Thymus (tissue), 11 donors: ENCODE data around the gene IQGAP3. TPM values are rescaled to one million over a fixed set of nuclear protein-coding genes. Genes with fewer than 3 reads are reported as not detected.
A peak's percentile ranks its signal among the peaks of the same experiment; 100 is the strongest.

Experiments
- DNase-seq, 9 donors: peaks; one replicate each; pipeline ENCODE4 v3.0.0-alpha.2; 2013; ENCODE audit warnings: low spot score in 9 of 9, low read depth in 6 of 9, missing footprints in 1 of 9
- H3K27ac ChIP-seq, 2 donors: one replicate each; pipeline ENCODE4 v1.5.1; 2013; ENCODE audit warnings: control low read depth in 1 of 2, low read depth in 1 of 2, low read length in 1 of 2, mild to moderate bottlenecking in 1 of 2, moderate library complexity in 1 of 2
- H3K27me3 ChIP-seq, 2 donors: one replicate each; pipeline ENCODE4 v1.5.1; 2013; ENCODE audit warnings: low read length in 1 of 2; ENCODE audit not compliant: control insufficient read depth in 2 of 2, insufficient read depth in 1 of 2
- H3K36me3 ChIP-seq, 2 donors: one replicate each; pipeline ENCODE4 v1.5.1; 2013; ENCODE audit warnings: low read length in 1 of 2, mild to moderate bottlenecking in 1 of 2, moderate library complexity in 1 of 2; ENCODE audit not compliant: control insufficient read depth in 2 of 2, insufficient read depth in 2 of 2
- H3K4me1 ChIP-seq, 2 donors: one replicate each; pipeline ENCODE4 v1.5.1; 2013; ENCODE audit warnings: low read length in 2 of 2; ENCODE audit not compliant: control insufficient read depth in 2 of 2, insufficient read depth in 2 of 2
- H3K4me3 ChIP-seq, 2 donors: one replicate each; pipeline ENCODE4 v1.5.1; 2013; ENCODE audit warnings: low read length in 2 of 2, control low read depth in 1 of 2, mild to moderate bottlenecking in 1 of 2
- H3K9me3 ChIP-seq, 2 donors: one replicate each; pipeline ENCODE4 v1.5.1; 2013; ENCODE audit warnings: low read length in 1 of 2, mild to moderate bottlenecking in 1 of 2; ENCODE audit not compliant: control insufficient read depth in 2 of 2, insufficient read depth in 1 of 2
- WGBS: extraction: QIAGEN DNeasy Blood & Tissue Kit; methylation state at CpG from one replicate; pipeline ENCODE4 v1.1.7; 2013; 5-methylcytosine and 5-hydroxymethylcytosine counted together
- polyA plus RNA-seq: library from polyadenylated mRNA; stranded (reverse); fragments of 200-250 nt; gene quantifications from one replicate; pipeline ENCODE4 v1.2.3, GENCODE V29; 2013
- total RNA-seq: library from RNA; stranded (reverse); fragments of 120-200 nt; gene quantifications from one replicate; pipeline ENCODE4 v1.2.4, GENCODE V29; 2013
- donor health status: healthy.

Gene IQGAP3
- total and polyA plus RNA-seq, 2 donors: 1.0 to 2.5 TPM

DNA sequence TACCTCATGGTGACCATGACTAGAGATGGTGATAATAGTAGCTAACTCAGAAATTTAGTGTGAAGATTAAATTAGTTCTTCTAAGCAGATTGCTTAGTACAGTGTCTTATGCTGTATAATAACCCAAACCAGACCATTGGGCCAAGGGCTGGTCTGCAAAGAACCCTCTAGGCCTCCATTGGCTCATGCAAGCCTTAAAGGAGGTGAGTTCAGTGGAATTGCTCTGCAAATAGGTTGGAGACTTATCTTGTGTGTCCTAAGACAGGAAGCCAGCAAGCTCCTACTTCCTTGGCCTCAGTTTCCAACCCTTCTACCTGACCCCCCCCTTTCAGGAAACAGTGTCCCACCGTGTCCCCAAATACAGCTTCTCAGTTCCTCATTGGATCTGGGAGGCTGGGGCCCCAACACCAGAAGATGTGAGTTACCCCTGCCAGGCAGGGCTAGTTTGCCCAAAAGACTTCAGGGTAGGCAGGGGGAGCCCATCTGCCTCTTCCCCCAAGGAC lies 69.9 kb downstream of the IQGAP3 start:
- Histone ChIP-seq H3K9me3 (peaks cover 2 to 8% of the 10 kb centered on the region in 2 donors), H3K27ac (peak overlapping the region; percentile 100), H3K4me1 (peaks cover 60 to 77% of the 10 kb centered on the region in 2 donors), H3K4me3 (peak overlapping the region in 1 of 2 donors; percentile 28), H3K36me3 (peaks cover 3 to 7% of the 10 kb centered on the region in 2 donors), H3K27me3 (no peaks in the 10 kb centered on the region)
- DNase-seq: no peak
- WGBS: 7% methylated on average over 1 of the region's 1 CpG

DNA sequence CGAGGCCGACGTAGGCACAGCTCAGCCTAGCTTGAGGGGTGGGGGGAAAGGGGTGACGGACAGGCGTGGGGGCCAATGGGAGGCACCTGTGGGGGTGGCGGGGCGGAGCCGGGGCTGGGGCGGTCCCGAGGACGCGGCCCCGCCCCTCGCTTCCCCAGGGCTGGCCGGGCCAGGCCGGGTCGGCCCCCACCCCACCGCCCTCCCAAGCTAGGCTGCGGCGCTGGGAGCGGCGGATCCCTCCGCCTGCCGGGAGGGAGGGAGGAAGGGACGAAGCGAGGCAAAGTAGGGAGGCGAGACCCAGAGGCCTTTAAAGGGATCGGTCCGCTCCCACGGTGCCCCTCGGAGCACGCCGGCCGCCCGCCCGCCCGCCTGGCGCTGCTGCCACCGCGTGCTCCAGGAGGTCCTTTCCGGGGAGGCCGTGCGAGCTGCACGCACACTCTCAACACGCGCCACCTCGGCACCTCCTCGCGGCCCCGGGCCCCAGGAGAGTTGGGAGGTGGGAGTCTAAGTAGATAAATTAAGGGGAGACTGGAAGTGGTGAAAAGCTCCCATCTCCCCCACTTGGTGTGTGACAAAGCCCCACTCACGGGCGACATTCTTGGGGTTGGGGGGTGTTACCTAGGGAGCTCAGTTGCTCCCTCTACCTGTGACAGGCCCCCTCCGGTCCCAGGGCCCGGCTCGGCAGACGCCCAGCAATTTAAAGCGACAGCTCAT lies 71.4 kb downstream of the IQGAP3 start:
- peak; percentile 86 to 96 (median 90) for DNase-seq
- H3K27me3 ChIP-seq: no peaks in the 10 kb centered on the region
- peaks cover 66 to 79% of the 10 kb centered on the region in 2 donors for H3K4me1 ChIP-seq
- peaks cover 2 to 8% of the 10 kb centered on the region in 2 donors for H3K9me3 ChIP-seq
- under 1% methylated on average over 57 of the region's 57 CpGs for WGBS
- H3K27ac ChIP-seq: peak overlapping the region; percentile 100
- H3K4me3 ChIP-seq: peak overlapping the region; percentile 99
- H3K36me3 ChIP-seq: peaks cover 10 to 20% of the 10 kb centered on the region in 2 donors

DNA sequence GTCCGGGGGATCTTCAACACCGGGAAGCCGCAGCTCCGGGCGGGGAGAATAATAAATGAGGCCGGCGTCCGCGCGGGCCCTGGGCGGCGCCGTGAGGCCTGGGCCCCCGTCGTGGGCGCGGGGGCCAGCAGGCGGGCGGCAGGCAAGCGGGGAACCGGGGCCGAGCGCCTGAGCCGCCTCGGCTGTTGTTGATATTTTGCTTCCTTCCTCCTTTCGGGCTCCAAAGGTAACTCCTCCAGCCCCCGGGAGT lies 71.9 kb downstream of the IQGAP3 start, which contains the start of gene MEF2D:
Gene MEF2D, minus strand, starts transcription at position 233 of the 250 bp plus-strand sequence. CDS start 17,483 bp downstream, outside the sequence.
- Histone ChIP-seq H3K36me3 (peaks cover 10 to 24% of the 10 kb centered on the region in 2 donors), H3K4me3 (peak within 1 kb of the TSS; percentile 99), H3K27ac (peak within 1 kb of the TSS; percentile 100), H3K27me3 (no peaks in the 10 kb centered on the region), H3K9me3 (peaks cover 2 to 8% of the 10 kb centered on the region in 2 donors), H3K4me1 (peaks cover 67 to 79% of the 10 kb centered on the region in 2 donors)
- WGBS: under 1% methylated on average over 27 of the region's 27 CpGs
- DNase-seq: no peak

DNA sequence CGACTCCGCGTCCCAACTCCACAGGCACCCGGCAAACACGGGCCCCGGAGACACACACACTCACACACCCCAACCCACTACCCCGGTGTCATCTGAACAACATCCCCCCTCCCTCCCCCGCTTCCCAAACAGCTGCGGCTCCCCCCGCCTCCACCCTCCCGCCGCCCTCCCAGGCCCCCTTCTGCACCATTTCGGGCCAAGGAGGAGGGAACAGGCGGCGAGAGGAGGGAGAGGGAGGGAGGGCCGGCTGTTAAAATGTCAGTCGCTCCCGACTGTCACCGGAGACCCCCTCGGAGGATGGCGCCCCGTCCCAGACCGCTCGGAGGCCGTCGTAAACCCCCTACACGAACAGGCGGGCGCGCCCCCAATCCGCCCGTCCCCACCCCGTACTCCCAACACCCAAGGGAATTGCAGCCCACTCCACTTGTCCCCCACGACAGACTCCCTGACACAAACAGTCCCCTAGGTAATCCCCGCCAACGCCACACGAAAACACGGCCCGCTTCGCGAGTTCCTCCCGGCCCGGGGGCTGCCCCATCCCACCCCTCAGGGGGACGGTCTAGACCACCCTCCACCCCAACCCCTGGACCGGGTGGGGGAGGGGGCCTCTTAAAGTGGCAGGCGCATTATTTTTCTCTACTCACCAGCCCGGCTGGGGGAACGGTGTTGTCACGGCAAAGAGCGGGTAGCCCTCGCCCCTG lies 72.4 kb downstream of the IQGAP3 start:
- Histone ChIP-seq H3K36me3 (peaks cover 12 to 29% of the 10 kb centered on the region in 2 donors), H3K4me3 (peak overlapping the region; percentile 99), H3K27me3 (no peaks in the 10 kb centered on the region), H3K4me1 (peaks cover 72 to 81% of the 10 kb centered on the region in 2 donors), H3K9me3 (peaks cover 2 to 8% of the 10 kb centered on the region in 2 donors), H3K27ac (peak overlapping the region; percentile 96 to 100)
- WGBS: under 1% methylated on average over 51 of the region's 51 CpGs
- DNase-seq: peak in 3 of 9 donors; percentile 60 to 80 (median 71)

DNA sequence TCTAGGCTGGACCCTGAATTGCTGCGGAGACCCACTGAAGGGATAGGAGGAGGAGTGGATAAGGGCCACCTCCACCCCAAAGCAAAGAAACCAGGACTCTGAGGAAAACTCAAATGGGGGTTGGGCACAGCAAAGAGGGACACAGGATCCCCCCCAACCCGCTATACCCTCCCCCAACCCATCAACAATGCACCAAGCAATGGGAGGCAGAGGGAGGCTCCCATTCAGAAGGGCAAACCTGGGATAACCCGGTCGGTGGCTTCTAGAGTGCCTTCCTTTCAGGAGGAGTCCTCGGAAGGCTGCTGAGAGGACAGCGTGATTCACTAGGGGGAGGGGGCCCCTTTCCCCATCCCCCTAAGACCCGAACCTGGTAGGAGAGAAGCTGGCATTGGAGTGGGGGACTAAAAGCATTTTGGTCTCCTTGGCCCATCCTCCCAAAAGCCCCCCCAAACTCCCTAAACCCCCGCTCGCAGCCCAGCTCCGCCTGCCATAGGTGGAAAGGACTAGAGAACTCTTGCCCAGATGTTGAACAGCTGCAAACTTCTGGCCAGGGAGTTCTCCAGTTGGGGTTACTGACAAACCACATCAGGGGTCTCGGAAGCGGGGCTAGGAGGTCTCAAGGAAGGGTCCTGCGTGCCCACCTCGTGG lies 73.0 kb downstream of the IQGAP3 start:
- peak overlapping the region; percentile 99 for H3K4me3 ChIP-seq
- DNase-seq: no peak
- peaks cover 75 to 83% of the 10 kb centered on the region in 2 donors for H3K4me1 ChIP-seq
- peaks cover 15 to 36% of the 10 kb centered on the region in 2 donors for H3K36me3 ChIP-seq
- H3K27me3 ChIP-seq: no peaks in the 10 kb centered on the region
- WGBS: 1% methylated on average over 14 of the region's 14 CpGs
- peak overlapping the region; percentile 53 to 66 for H3K27ac ChIP-seq
- peaks cover 2 to 8% of the 10 kb centered on the region in 2 donors for H3K9me3 ChIP-seq

DNA sequence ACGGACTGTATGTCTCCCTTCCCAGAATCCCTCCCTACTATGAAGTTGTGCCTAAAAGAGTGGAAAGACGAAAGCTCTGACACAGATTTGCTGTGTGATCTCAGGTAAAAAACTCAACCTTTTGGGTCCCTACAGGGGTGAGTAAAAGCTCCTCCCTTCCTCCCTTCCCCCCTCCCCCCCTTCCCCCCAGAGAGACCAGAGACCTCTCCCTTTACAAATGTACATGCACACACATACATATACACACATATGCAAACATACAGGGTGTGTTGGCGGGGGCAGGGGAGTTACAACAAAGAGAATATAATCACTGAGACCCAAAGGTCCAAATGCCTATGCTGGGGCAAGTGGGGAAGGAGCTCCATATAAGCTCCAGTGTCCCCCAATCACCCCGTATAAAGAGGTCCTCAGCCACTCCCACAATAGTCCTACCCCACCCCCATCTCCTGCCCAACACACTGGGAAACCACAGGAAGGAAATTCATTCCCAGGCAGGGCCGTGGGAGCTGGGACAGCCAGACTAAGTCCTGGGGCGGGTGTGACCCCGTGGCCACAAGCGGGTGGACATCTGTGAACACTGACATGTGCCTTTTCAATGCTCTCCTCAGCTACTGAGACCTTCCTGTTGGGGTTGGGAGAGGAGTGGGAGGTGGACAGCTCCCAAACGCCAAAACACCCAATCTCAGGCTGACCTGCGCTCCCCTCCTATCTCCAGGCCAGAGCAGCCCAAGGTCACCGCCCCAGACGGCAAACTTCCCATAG lies 73.8 kb downstream of the IQGAP3 start:
- Histone ChIP-seq H3K9me3 (peaks cover 2 to 8% of the 10 kb centered on the region in 2 donors), H3K4me3 (peak overlapping the region; percentile 99), H3K4me1 (peaks cover 75 to 83% of the 10 kb centered on the region in 2 donors), H3K27ac (peak overlapping the region; percentile 58 to 66), H3K36me3 (peaks cover 15 to 43% of the 10 kb centered on the region in 2 donors), H3K27me3 (no peaks in the 10 kb centered on the region)
- peak in 1 of 9 donors; percentile 51 for DNase-seq
- 28% methylated on average over 12 of the region's 12 CpGs for WGBS

DNA sequence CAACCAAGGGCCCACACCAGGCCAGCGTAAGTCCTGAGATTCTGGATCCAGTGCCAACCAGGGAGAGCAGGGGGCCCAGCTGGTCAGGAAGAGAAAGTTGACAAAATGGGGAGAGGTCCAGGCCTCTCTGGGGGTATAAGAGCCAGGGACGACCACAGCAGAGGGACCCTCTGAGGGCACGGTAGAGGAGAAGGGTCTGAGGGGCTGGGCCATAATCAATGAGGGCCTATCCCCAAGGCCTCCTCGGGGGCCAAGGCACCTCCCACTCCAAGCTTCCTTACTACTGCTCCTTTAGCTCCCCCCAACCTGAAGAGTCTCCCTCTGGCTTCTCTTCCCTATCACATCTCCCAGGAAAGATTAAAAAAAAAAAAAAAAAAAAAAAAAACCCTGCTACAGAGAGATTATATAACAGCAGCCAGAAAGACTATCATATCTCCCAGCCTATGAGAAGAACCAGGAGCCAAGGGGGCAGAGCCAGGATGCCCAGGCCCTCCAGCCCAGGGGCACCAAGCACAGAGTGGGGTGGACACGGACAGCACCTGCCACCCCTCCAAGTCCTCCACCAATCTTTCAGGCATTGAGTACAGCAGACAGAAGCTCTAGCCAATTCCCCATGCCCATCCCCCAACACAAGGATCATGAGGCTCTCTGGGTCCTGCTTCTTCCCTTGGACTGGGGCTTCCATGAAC lies 74.5 kb downstream of the IQGAP3 start:
- Histone ChIP-seq H3K36me3 (peaks cover 15 to 48% of the 10 kb centered on the region in 2 donors), H3K4me3 (peak overlapping the region; percentile 99), H3K4me1 (peaks cover 75 to 83% of the 10 kb centered on the region in 2 donors), H3K27me3 (no peaks in the 10 kb centered on the region), H3K9me3 (peaks cover 2 to 8% of the 10 kb centered on the region in 2 donors), H3K27ac (peak overlapping the region in 1 of 2 donors; percentile 34)
- 86% methylated on average over 5 of the region's 5 CpGs for WGBS
- DNase-seq: no peak

- Histone ChIP-seq H3K9me3 (peaks cover 2 to 8% of the 10 kb centered on the region in 2 donors), H3K27ac (no peak overlapping the region), H3K36me3 (peaks cover 15 to 49% of the 10 kb centered on the region in 2 donors), H3K4me3 (no peak overlapping the region), H3K27me3 (no peaks in the 10 kb centered on the region), H3K4me1 (peaks cover 75 to 83% of the 10 kb centered on the region in 2 donors)
- WGBS: 92% methylated on average over 11 of the region's 11 CpGs
- DNase-seq: no peak
These were observed 75.2 kb downstream of the IQGAP3 start for GRCh38 chr1:156497078-156497742.
